ENCODE data around the gene FBN1.

DNA sequence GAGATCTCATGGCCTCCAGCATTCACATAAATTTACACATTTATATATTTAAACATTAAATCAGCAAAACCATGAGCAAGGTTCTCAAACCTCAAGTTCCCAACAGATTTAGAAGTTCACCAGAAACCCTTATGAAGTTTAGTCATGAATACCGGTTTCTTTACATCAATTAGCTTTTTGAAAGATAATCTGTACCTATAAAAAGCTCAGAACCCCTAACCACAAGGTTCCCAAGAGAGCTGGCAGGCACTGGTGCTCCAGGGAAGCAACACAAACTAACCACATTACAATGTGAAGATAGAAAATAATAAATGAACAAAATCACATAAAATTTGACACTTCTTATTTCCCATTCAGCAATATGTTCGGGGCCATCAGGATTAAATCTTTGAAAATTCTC is 150.9 kb downstream of the FBN1 start:
- TF ChIP-seq ZNF658 (tag by site-specific recombination; IDR thresholded peaks at IDR 0.05) (no peak), ZNF140 (tag by site-specific recombination; IDR thresholded peaks at IDR 0.05) (no peak), ZNF529 (tag by site-specific recombination; IDR thresholded peaks at IDR 0.05; ENCODE audit: insufficient replicate concordance) (no peak)
- TF ChIP-seq, protein P1, sequence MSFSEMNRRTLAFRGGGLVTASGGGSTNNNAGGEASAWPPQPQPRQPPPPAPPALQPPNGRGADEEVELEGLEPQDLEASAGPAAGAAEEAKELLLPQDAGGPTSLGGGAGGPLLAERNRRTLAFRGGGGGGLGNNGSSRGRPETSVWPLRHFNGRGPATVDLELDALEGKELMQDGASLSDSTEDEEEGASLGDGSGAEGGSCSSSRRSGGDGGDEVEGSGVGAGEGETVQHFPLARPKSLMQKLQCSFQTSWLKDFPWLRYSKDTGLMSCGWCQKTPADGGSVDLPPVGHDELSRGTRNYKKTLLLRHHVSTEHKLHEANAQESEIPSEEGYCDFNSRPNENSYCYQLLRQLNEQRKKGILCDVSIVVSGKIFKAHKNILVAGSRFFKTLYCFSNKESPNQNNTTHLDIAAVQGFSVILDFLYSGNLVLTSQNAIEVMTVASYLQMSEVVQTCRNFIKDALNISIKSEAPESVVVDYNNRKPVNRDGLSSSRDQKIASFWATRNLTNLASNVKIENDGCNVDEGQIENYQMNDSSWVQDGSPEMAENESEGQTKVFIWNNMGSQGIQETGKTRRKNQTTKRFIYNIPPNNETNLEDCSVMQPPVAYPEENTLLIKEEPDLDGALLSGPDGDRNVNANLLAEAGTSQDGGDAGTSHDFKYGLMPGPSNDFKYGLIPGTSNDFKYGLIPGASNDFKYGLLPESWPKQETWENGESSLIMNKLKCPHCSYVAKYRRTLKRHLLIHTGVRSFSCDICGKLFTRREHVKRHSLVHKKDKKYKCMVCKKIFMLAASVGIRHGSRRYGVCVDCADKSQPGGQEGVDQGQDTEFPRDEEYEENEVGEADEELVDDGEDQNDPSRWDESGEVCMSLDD (tag by site-specific recombination; IDR thresholded peaks at IDR 0.05), result no peak
- TF ChIP-seq, protein P2, sequence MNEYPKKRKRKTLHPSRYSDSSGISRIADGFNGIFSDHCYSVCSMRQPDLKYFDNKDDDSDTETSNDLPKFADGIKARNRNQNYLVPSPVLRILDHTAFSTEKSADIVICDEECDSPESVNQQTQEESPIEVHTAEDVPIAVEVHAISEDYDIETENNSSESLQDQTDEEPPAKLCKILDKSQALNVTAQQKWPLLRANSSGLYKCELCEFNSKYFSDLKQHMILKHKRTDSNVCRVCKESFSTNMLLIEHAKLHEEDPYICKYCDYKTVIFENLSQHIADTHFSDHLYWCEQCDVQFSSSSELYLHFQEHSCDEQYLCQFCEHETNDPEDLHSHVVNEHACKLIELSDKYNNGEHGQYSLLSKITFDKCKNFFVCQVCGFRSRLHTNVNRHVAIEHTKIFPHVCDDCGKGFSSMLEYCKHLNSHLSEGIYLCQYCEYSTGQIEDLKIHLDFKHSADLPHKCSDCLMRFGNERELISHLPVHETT (tag by site-specific recombination; IDR thresholded peaks at IDR 0.05), result no peak

Measured in HEK293 (cell line).